ENCODE measurements around the gene EMX1.

EMX1 gene

GRCh38 chr2:72969706-72970105 is 52.4 kb downstream of the EMX1 start:
- H2BK15ac ChIP-seq (ENCODE audit: low read length), result peak overlapping the region; percentile 40
- peaks cover 0 to 11% of the 10 kb centered on the region in 2 donors for H3K4me1 ChIP-seq (ENCODE audit: control insufficient read depth in 2 of 2, insufficient read depth in 1 of 2, low read depth in 1 of 2, low read length in 2 of 2)
- H3K27ac ChIP-seq (replicated peaks; ENCODE audit: low read length), result no peak overlapping the region
- WGBS, 2 donors (ENCODE audit: extremely low coverage in 2 of 2, insufficient read length in 2 of 2, insufficient replicate concordance in 1 of 2), result no CpG with 5 or more reads among the region's 4 CpGs
- no peak overlapping the region for H4K8ac ChIP-seq (ENCODE audit: low read depth, low read length)
- H2AFZ ChIP-seq (ENCODE audit: low read length), result no peak overlapping the region
- no peak overlapping the region for H2BK5ac ChIP-seq (ENCODE audit: low read length)
- peaks cover 0 to 7% (median 0%) of the 10 kb centered on the region in 3 experiments for H3K27me3 ChIP-seq (ENCODE audit: control insufficient read depth in 3 of 3, insufficient read depth in 3 of 3, low read depth in 1 of 3, low read length in 3 of 3)
- peak overlapping the region; percentile 78 for H2BK120ac ChIP-seq (ENCODE audit: low read depth, low read length)
- no peaks in the 10 kb centered on the region for H3K79me1 ChIP-seq (ENCODE audit: low read depth, low read length)
- no peak overlapping the region for H3K9ac ChIP-seq (ENCODE audit: low read depth, low read length, poor library complexity)
- no peak overlapping the region for H3K23ac ChIP-seq (ENCODE audit: low read depth, low read length, poor library complexity)
- H3K4me2 ChIP-seq (ENCODE audit: insufficient read depth, low read length, poor library complexity, severe bottlenecking), result no peak overlapping the region
- no peak overlapping the region for H2BK12ac ChIP-seq (ENCODE audit: low read length)
- H3K18ac ChIP-seq (ENCODE audit: low read length), result peak overlapping the region; percentile 81
- peak overlapping the region; percentile 90 for H4K91ac ChIP-seq (ENCODE audit: low read depth, low read length, poor library complexity)
- no peaks in the 10 kb centered on the region for H3K36me3 ChIP-seq (replicated peaks in 1 of 2; ENCODE audit: control insufficient read depth in 2 of 2, insufficient read depth in 2 of 2, low read length in 2 of 2)
- no peak for DNase-seq (ENCODE audit: low spot score)
- no peak overlapping the region for H3K4me3 ChIP-seq (ENCODE audit: low read length in 2 of 2)
- no peak overlapping the region for H2AK5ac ChIP-seq (ENCODE audit: low read depth, low read length)
- no peaks in the 10 kb centered on the region for H3K9me3 ChIP-seq (replicated peaks in 1 of 2; ENCODE audit: control insufficient read depth in 2 of 2, insufficient read depth in 1 of 2, low read depth in 1 of 2, low read length in 2 of 2)
- no peak overlapping the region for H3K4ac ChIP-seq (ENCODE audit: low read length)
- no peak overlapping the region for H3K14ac ChIP-seq (ENCODE audit: low read length)

- Histone ChIP-seq H2BK15ac (ENCODE audit: low read length) (peak overlapping the region; percentile 74), H3K14ac (ENCODE audit: low read length) (no peak overlapping the region), H2AK5ac (ENCODE audit: low read depth, low read length) (peak overlapping the region; percentile 78), H3K36me3 (replicated peaks in 1 of 2; ENCODE audit: control insufficient read depth in 2 of 2, insufficient read depth in 2 of 2, low read length in 2 of 2) (no peaks in the 10 kb centered on the region), H4K91ac (ENCODE audit: low read depth, low read length, poor library complexity) (no peak overlapping the region), H3K27me3 (ENCODE audit: control insufficient read depth in 3 of 3, insufficient read depth in 3 of 3, low read depth in 1 of 3, low read length in 3 of 3) (peaks cover 0 to 7% (median 0%) of the 10 kb centered on the region in 3 experiments), H3K4me2 (ENCODE audit: insufficient read depth, low read length, poor library complexity, severe bottlenecking) (no peak overlapping the region), H3K27ac (replicated peaks; ENCODE audit: low read length) (no peak overlapping the region), H2BK120ac (ENCODE audit: low read depth, low read length) (peak overlapping the region; percentile 92), H3K23ac (ENCODE audit: low read depth, low read length, poor library complexity) (peak overlapping the region; percentile 12), H3K9me3 (replicated peaks in 1 of 2; ENCODE audit: control insufficient read depth in 2 of 2, insufficient read depth in 1 of 2, low read depth in 1 of 2, low read length in 2 of 2) (no peaks in the 10 kb centered on the region), H3K79me1 (ENCODE audit: low read depth, low read length) (no peaks in the 10 kb centered on the region), H3K4ac (ENCODE audit: low read length) (no peak overlapping the region), H3K18ac (ENCODE audit: low read length) (no peak overlapping the region), H2BK12ac (ENCODE audit: low read length) (no peak overlapping the region), H3K4me3 (ENCODE audit: low read length in 2 of 2) (no peak overlapping the region), H2BK5ac (ENCODE audit: low read length) (no peak overlapping the region), H4K8ac (ENCODE audit: low read depth, low read length) (no peak overlapping the region), H3K4me1 (ENCODE audit: control insufficient read depth in 2 of 2, insufficient read depth in 1 of 2, low read depth in 1 of 2, low read length in 2 of 2) (peaks cover 0 to 11% of the 10 kb centered on the region in 2 donors), H3K9ac (ENCODE audit: low read depth, low read length, poor library complexity) (no peak overlapping the region), H2AFZ (ENCODE audit: low read length) (no peak overlapping the region)
- no CpG with 5 or more reads among the region's 7 CpGs for WGBS, 2 donors (ENCODE audit: extremely low coverage in 2 of 2, insufficient read length in 2 of 2, insufficient replicate concordance in 1 of 2)
- no peak for DNase-seq (ENCODE audit: low spot score)
These were observed 53.7 kb downstream of the EMX1 start for GRCh38 chr2:72971036-72971435.

GRCh38 chr2:72972352-72973136 is 55.2 kb downstream of the EMX1 start:
- no peak overlapping the region for H3K4ac ChIP-seq (ENCODE audit: low read length)
- peak overlapping the region; percentile 33 for H2BK12ac ChIP-seq (ENCODE audit: low read length)
- H3K4me3 ChIP-seq (ENCODE audit: low read length in 2 of 2), result no peak overlapping the region
- peak overlapping the region; percentile 87 for H2AK5ac ChIP-seq (ENCODE audit: low read depth, low read length)
- H3K27ac ChIP-seq (replicated peaks; ENCODE audit: low read length), result no peak overlapping the region
- no peak overlapping the region for H4K8ac ChIP-seq (ENCODE audit: low read depth, low read length)
- H4K91ac ChIP-seq (ENCODE audit: low read depth, low read length, poor library complexity), result no peak overlapping the region
- no peak overlapping the region for H3K14ac ChIP-seq (ENCODE audit: low read length)
- H3K4me1 ChIP-seq (ENCODE audit: control insufficient read depth in 2 of 2, insufficient read depth in 1 of 2, low read depth in 1 of 2, low read length in 2 of 2), result peaks cover 0 to 6% of the 10 kb centered on the region in 2 donors
- peak overlapping the region; percentile 92 for H2BK120ac ChIP-seq (ENCODE audit: low read depth, low read length)
- H3K23ac ChIP-seq (ENCODE audit: low read depth, low read length, poor library complexity), result no peak overlapping the region
- no peak overlapping the region for H2AFZ ChIP-seq (ENCODE audit: low read length)
- peaks cover 0 to 7% (median 0%) of the 10 kb centered on the region in 3 experiments for H3K27me3 ChIP-seq (ENCODE audit: control insufficient read depth in 3 of 3, insufficient read depth in 3 of 3, low read depth in 1 of 3, low read length in 3 of 3)
- no peaks in the 10 kb centered on the region for H3K36me3 ChIP-seq (replicated peaks in 1 of 2; ENCODE audit: control insufficient read depth in 2 of 2, insufficient read depth in 2 of 2, low read length in 2 of 2)
- H3K79me1 ChIP-seq (ENCODE audit: low read depth, low read length), result no peaks in the 10 kb centered on the region
- no peak overlapping the region for H3K9ac ChIP-seq (ENCODE audit: low read depth, low read length, poor library complexity)
- peak overlapping the region; percentile 73 for H3K18ac ChIP-seq (ENCODE audit: low read length)
- no CpG with 5 or more reads among the region's 12 CpGs for WGBS, 2 donors (ENCODE audit: extremely low coverage in 2 of 2, insufficient read length in 2 of 2, insufficient replicate concordance in 1 of 2)
- H2BK15ac ChIP-seq (ENCODE audit: low read length), result peak overlapping the region; percentile 94
- no peaks in the 10 kb centered on the region for H3K9me3 ChIP-seq (replicated peaks in 1 of 2; ENCODE audit: control insufficient read depth in 2 of 2, insufficient read depth in 1 of 2, low read depth in 1 of 2, low read length in 2 of 2)
- H2BK5ac ChIP-seq (ENCODE audit: low read length), result peak overlapping the region; percentile 70
- no peak overlapping the region for H3K4me2 ChIP-seq (ENCODE audit: insufficient read depth, low read length, poor library complexity, severe bottlenecking)
- no peak for DNase-seq (ENCODE audit: low spot score)

- H3K4ac ChIP-seq (ENCODE audit: low read length), result no peak overlapping the region
- H2BK15ac ChIP-seq (ENCODE audit: low read length), result no peak overlapping the region
- no peak overlapping the region for H3K4me3 ChIP-seq (ENCODE audit: low read length in 2 of 2)
- no peak overlapping the region for H2AK5ac ChIP-seq (ENCODE audit: low read depth, low read length)
- WGBS, 2 donors (ENCODE audit: extremely low coverage in 2 of 2, insufficient read length in 2 of 2, insufficient replicate concordance in 1 of 2), result no CpG with 5 or more reads among the region's 8 CpGs
- peaks cover 0 to 6% of the 10 kb centered on the region in 2 donors for H3K4me1 ChIP-seq (ENCODE audit: control insufficient read depth in 2 of 2, insufficient read depth in 1 of 2, low read depth in 1 of 2, low read length in 2 of 2)
- H2BK12ac ChIP-seq (ENCODE audit: low read length), result peak overlapping the region; percentile 18
- H3K27me3 ChIP-seq (ENCODE audit: control insufficient read depth in 3 of 3, insufficient read depth in 3 of 3, low read depth in 1 of 3, low read length in 3 of 3), result peaks cover 0 to 7% (median 0%) of the 10 kb centered on the region in 3 experiments
- H3K23ac ChIP-seq (ENCODE audit: low read depth, low read length, poor library complexity), result no peak overlapping the region
- H2AFZ ChIP-seq (ENCODE audit: low read length), result no peak overlapping the region
- H3K18ac ChIP-seq (ENCODE audit: low read length), result peak overlapping the region; percentile 12
- no peak overlapping the region for H3K9ac ChIP-seq (ENCODE audit: low read depth, low read length, poor library complexity)
- H3K4me2 ChIP-seq (ENCODE audit: insufficient read depth, low read length, poor library complexity, severe bottlenecking), result no peak overlapping the region
- no peak for DNase-seq (ENCODE audit: low spot score)
- H2BK120ac ChIP-seq (ENCODE audit: low read depth, low read length), result no peak overlapping the region
- no peak overlapping the region for H4K91ac ChIP-seq (ENCODE audit: low read depth, low read length, poor library complexity)
- H3K9me3 ChIP-seq (replicated peaks in 1 of 2; ENCODE audit: control insufficient read depth in 2 of 2, insufficient read depth in 1 of 2, low read depth in 1 of 2, low read length in 2 of 2), result no peaks in the 10 kb centered on the region
- no peak overlapping the region for H2BK5ac ChIP-seq (ENCODE audit: low read length)
- no peak overlapping the region for H3K14ac ChIP-seq (ENCODE audit: low read length)
- H3K79me1 ChIP-seq (ENCODE audit: low read depth, low read length), result no peaks in the 10 kb centered on the region
- H3K27ac ChIP-seq (replicated peaks; ENCODE audit: low read length), result no peak overlapping the region
- no peaks in the 10 kb centered on the region for H3K36me3 ChIP-seq (replicated peaks in 1 of 2; ENCODE audit: control insufficient read depth in 2 of 2, insufficient read depth in 2 of 2, low read length in 2 of 2)
- no peak overlapping the region for H4K8ac ChIP-seq (ENCODE audit: low read depth, low read length)
These were observed 55.8 kb downstream of the EMX1 start for GRCh38 chr2:72973137-72973535.
